Neutrophil (primary cell): ENCODE measurements around the gene MRPS14.
"Not testable (repeated sequence)": the region's sequence is repeated elsewhere in the genome, so short reads cannot be mapped to it uniquely, and the experiment has no call there.

ENCODE experiments used
- H3K27ac ChIP-seq: fragments of 200-600 bp; sonication (generic); 2 replicates; pipeline ENCODE4 v1.5.1; 2016; ENCODE audit warnings: mild to moderate bottlenecking, moderate library complexity
- H3K27me3 ChIP-seq: fragments of 200-600 bp; sonication (generic); 2 replicates; pipeline ENCODE4 v1.6.0; 2016; ENCODE audit warnings: mild to moderate bottlenecking
- H3K36me3 ChIP-seq: fragments of 200-600 bp; sonication (generic); 2 replicates; pipeline ENCODE4 v1.5.1; 2017
- H3K4me1 ChIP-seq, 2 experiments: fragments of 200-600 bp in 1 of 2; sonication (generic) in 1 of 2; 1 replicate in 1 of 2; 2 replicates in 1 of 2; pipeline versions ENCODE4 v1.5.1 to v1.6.1; 2013 to 2016; ENCODE audit warnings: low read depth in 1 of 2, low read length in 1 of 2, mild to moderate bottlenecking in 1 of 2, moderate library complexity in 1 of 2; ENCODE audit not compliant: control insufficient read depth in 1 of 2, insufficient read depth in 1 of 2
- H3K4me3 ChIP-seq, 2 experiments: fragments of 200-600 bp in 1 of 2; sonication (generic) in 1 of 2; 1 replicate in 1 of 2; 2 replicates in 1 of 2; pipeline ENCODE4 v1.5.1; 2013 to 2016; ENCODE audit warnings: low read depth in 1 of 2, low read length in 1 of 2, mild to moderate bottlenecking in 1 of 2, moderate library complexity in 1 of 2
- H3K9me3 ChIP-seq: fragments of 200-600 bp; sonication (generic); 2 replicates; pipeline ENCODE4 v1.5.1; 2016
- CTCF ChIP-seq: fragments of 200-600 bp; sonication (generic); IDR thresholded peaks from 2 replicates; pipeline ENCODE4 v1.5.1; 2016; ENCODE audit warnings: antibody characterized with exemption

MRPS14 gene

GRCh38 chr1:175045519-175045918 lies 22.3 kb upstream of the MRPS14 start:
- no peaks in the 10 kb centered on the region for H3K9me3 ChIP-seq
- no peaks in the 10 kb centered on the region for H3K4me1 ChIP-seq
- no peak overlapping the region for H3K4me3 ChIP-seq
- H3K27ac ChIP-seq: no peak overlapping the region
- H3K27me3 ChIP-seq: no peaks in the 10 kb centered on the region
- H3K36me3 ChIP-seq: no peaks in the 10 kb centered on the region
- no peak for TF ChIP-seq CTCF

- no peaks in the 10 kb centered on the region for H3K36me3 ChIP-seq
- no peaks in the 10 kb centered on the region for H3K27me3 ChIP-seq
- no peak for TF ChIP-seq CTCF
- H3K4me3 ChIP-seq: no peak overlapping the region
- H3K4me1 ChIP-seq: no peaks in the 10 kb centered on the region
- H3K9me3 ChIP-seq: no peaks in the 10 kb centered on the region
- H3K27ac ChIP-seq: no peak overlapping the region
These were observed 21.9 kb upstream of the MRPS14 start for GRCh38 chr1:175045097-175045496.

- not testable (repeated sequence) for H3K27me3 ChIP-seq, H3K4me1 ChIP-seq, H3K36me3 ChIP-seq, H3K4me3 ChIP-seq, H3K9me3 ChIP-seq, H3K27ac ChIP-seq
These were observed 21.4 kb upstream of the MRPS14 start for GRCh38 chr1:175044591-175044990.

GRCh38 chr1:175043824-175044223 lies 20.6 kb upstream of the MRPS14 start:
- H3K36me3 ChIP-seq: no peaks in the 10 kb centered on the region
- TF ChIP-seq CTCF: no peak

GRCh38 chr1:175042650-175043049 lies 19.4 kb upstream of the MRPS14 start:
- Histone ChIP-seq H3K4me3 (no peak overlapping the region), H3K9me3 (no peaks in the 10 kb centered on the region), H3K4me1 (no peaks in the 10 kb centered on the region), H3K27me3 (no peaks in the 10 kb centered on the region), H3K36me3 (no peaks in the 10 kb centered on the region), H3K27ac (no peak overlapping the region)
- no peak for TF ChIP-seq CTCF

More at GRCh38 chr1:175043824-175044223, 20.6 kb upstream of the MRPS14 start:
- no peak overlapping the region for H3K27ac ChIP-seq
- no peaks in the 10 kb centered on the region for H3K9me3 ChIP-seq
- H3K4me3 ChIP-seq: no peak overlapping the region
- no peaks in the 10 kb centered on the region for H3K4me1 ChIP-seq
- H3K27me3 ChIP-seq: no peaks in the 10 kb centered on the region

- no peak overlapping the region for H3K4me3 ChIP-seq
- no peaks in the 10 kb centered on the region for H3K27me3 ChIP-seq
- no peak overlapping the region for H3K27ac ChIP-seq
- no peaks in the 10 kb centered on the region for H3K36me3 ChIP-seq
- H3K9me3 ChIP-seq: no peaks in the 10 kb centered on the region
- no peaks in the 10 kb centered on the region for H3K4me1 ChIP-seq
- no peak for TF ChIP-seq CTCF
These were observed 17.2 kb upstream of the MRPS14 start for GRCh38 chr1:175040324-175040879.
